B cell (primary cell): ENCODE measurements around the gene TTC39C. TPM values are rescaled to one million over a fixed set of nuclear protein-coding genes. Genes with fewer than 3 reads are reported as not detected.

Experiments used
- ATAC-seq: fragments of 200-7000 bp; cut with Tn5 transposase; one replicate; pipeline ENCODE4 v1.10.0; 2021; ENCODE audit warnings: low read depth, mild to moderate bottlenecking, moderate number of reproducible peaks, moderate library complexity
- CTCF ChIA-PET: fragments of 350-600 bp; sonication (Branson Sonifier 250); formaldehyde crosslinking; loops from one replicate; lab custom pipeline; 2021; ENCODE audit warnings: antibody characterized with exemption, inconsistent platforms; lab: Charles Lee
- POLR2A ChIA-PET: fragments of 350-600 bp; sonication (Branson Sonifier 250); formaldehyde crosslinking; loops from one replicate; lab custom pipeline; 2021; ENCODE audit warnings: antibody characterized with exemption; lab: Charles Lee
- DNase-seq: peaks from one replicate; pipeline ENCODE4 v3.0.0; 2013
- H2AFZ ChIP-seq: 2 replicates; pipeline ENCODE4 v1.6.1; 2012; ENCODE audit warnings: mild to moderate bottlenecking, low read depth, low read length; ENCODE audit not compliant: insufficient read depth, poor library complexity, severe bottlenecking
- H3K27ac ChIP-seq, 2 donors: 1 replicate in 1 of 2; 2 replicates in 1 of 2; pipeline ENCODE4 v1.5.1; 2012 to 2013; ENCODE audit warnings: low read length in 2 of 2, mild to moderate bottlenecking in 2 of 2, moderate library complexity in 1 of 2
- H3K27me3 ChIP-seq, 4 experiments: fragments of 200-600 bp in 1 of 4; sonication (generic) in 1 of 4; replicated peaks in 1 of 4; 1 replicate in 2 of 4; 2 replicates in 2 of 4; pipeline versions ENCODE4 v1.6.1 to v1.7.0; 2013 to 2016; ENCODE audit warnings: low read length in 3 of 4, mild to moderate bottlenecking in 2 of 4, mixed read lengths in 1 of 4, moderate library complexity in 1 of 4; ENCODE audit not compliant: insufficient read depth in 4 of 4, control insufficient read depth in 3 of 4; ENCODE audit errors: control extremely low read depth in 1 of 4
- H3K36me3 ChIP-seq, 2 experiments: replicated peaks in 1 of 2; 1 replicate in 1 of 2; 2 replicates in 1 of 2; pipeline versions ENCODE4 v1.6.1 to v1.7.1; 2013; ENCODE audit warnings: low read length in 1 of 2; ENCODE audit not compliant: insufficient read depth in 2 of 2, control insufficient read depth in 1 of 2; ENCODE audit errors: control extremely low read depth in 1 of 2, extremely low read depth in 1 of 2
- H3K4me1 ChIP-seq, 2 donors: fragments of 200-600 bp in 1 of 2; sonication (generic) in 1 of 2; 1 replicate in 1 of 2; 2 replicates in 1 of 2; pipeline versions ENCODE4 v1.5.1 to v1.6.1; 2013 to 2017; ENCODE audit warnings: low read length in 2 of 2; ENCODE audit not compliant: control insufficient read depth in 2 of 2, insufficient read depth in 2 of 2
- H3K4me2 ChIP-seq: replicated peaks from 2 replicates; pipeline ENCODE3; 2012; ENCODE audit warnings: mild to moderate bottlenecking, low read depth, low read length; ENCODE audit not compliant: poor library complexity, severe bottlenecking
- H3K4me3 ChIP-seq, 5 experiments: fragments of 200-600 bp in 1 of 5; sonication (generic) in 1 of 5; 1 replicate in 3 of 5; 2 replicates in 2 of 5; pipeline versions ENCODE4 v1.5.1 to v1.7.0; 2011 to 2016; ENCODE audit warnings: low read length in 4 of 5, mild to moderate bottlenecking in 4 of 5, low read depth in 2 of 5, control low read depth in 1 of 5, moderate library complexity in 1 of 5; ENCODE audit not compliant: insufficient read depth in 1 of 5; ENCODE audit errors: control extremely low read depth in 1 of 5, extremely low read depth in 1 of 5
- H3K79me2 ChIP-seq: fragments of 200-600 bp; sonication (generic); one replicate; pipeline ENCODE4 v1.6.0; 2016; ENCODE audit warnings: low read length; ENCODE audit not compliant: control insufficient read depth, insufficient read depth
- H3K9ac ChIP-seq: fragments of 200-600 bp; sonication (generic); 2 replicates; pipeline ENCODE4 v1.6.1; 2017; ENCODE audit warnings: mild to moderate bottlenecking, low read length, moderate library complexity
- H3K9me3 ChIP-seq, 3 donors: one replicate each; pipeline versions ENCODE4 v1.6.1 to v1.7.1; 2013; ENCODE audit warnings: low read length in 2 of 3; ENCODE audit not compliant: control insufficient read depth in 2 of 3, insufficient read depth in 1 of 3; ENCODE audit errors: control extremely low read depth in 1 of 3
- H4K20me1 ChIP-seq: 2 replicates; pipeline ENCODE4 v1.6.0; 2012; ENCODE audit warnings: mild to moderate bottlenecking, low read length; ENCODE audit not compliant: insufficient read depth, control insufficient read depth, poor library complexity, severe bottlenecking
- H3K27ac Mint-ChIP-seq: one replicate; pipeline ENCODE4 v1.8.0; 2021; ENCODE audit warnings: mixed read lengths
- H3K27me3 Mint-ChIP-seq: one replicate; pipeline ENCODE4 v1.8.0; 2021; ENCODE audit warnings: mixed read lengths
- H3K4me1 Mint-ChIP-seq: one replicate; pipeline ENCODE4 v1.8.0; 2021; ENCODE audit warnings: mixed read lengths
- H3K4me3 Mint-ChIP-seq: one replicate; pipeline ENCODE4 v1.8.0; 2021; ENCODE audit warnings: mixed read lengths
- H3K9me3 Mint-ChIP-seq: one replicate; pipeline ENCODE4 v1.8.0; 2022; ENCODE audit warnings: mixed read lengths; ENCODE audit not compliant: insufficient read depth
- CTCF ChIP-seq: fragments of 200-600 bp; IDR thresholded peaks from one replicate; pipeline ENCODE4 v1.8.0; 2022; ENCODE audit warnings: antibody characterized with exemption, mild to moderate bottlenecking
- EZH2 ChIP-seq: IDR thresholded peaks from 2 replicates; pipeline ENCODE4 v1.6.1; 2012; ENCODE audit warnings: borderline replicate concordance, low read depth, mild to moderate bottlenecking, moderate library complexity, low read length; ENCODE audit not compliant: insufficient read depth, poor library complexity, severe bottlenecking
- WGBS: methylation state at CpG from one replicate; pipeline ENCODE4 v1.1.5; 2013; ENCODE audit warnings: missing lambda C conversion rate; ENCODE audit not compliant: insufficient coverage; 5-methylcytosine and 5-hydroxymethylcytosine counted together
- intact Hi-C: fragments of 100-400 bp; cut with micrococcal nuclease; formaldehyde crosslinking; loops from one replicate; pipeline ENCODE4 v1.10.0; 2022
- polyA plus RNA-seq: library from polyadenylated mRNA; depleted of rRNA; stranded (reverse); fragments of >200 nt; gene quantifications from 2 replicates; pipeline ENCODE4 v1.2.3, GENCODE V29; 2012
- total RNA-seq, 2 donors: library from RNA; stranded (reverse); fragments of 120-200 nt in 1 of 2; gene quantifications; 1 replicate in 1 of 2; 2 replicates in 1 of 2; pipeline versions ENCODE4 v1.2.3 to v1.2.4, GENCODE V29; 2013 to 2022

TTC39C gene
- total and polyA plus RNA-seq, 2 donors (not counting 1 experiment from before 2014, with no cell fraction given) = 22.3 to 44.3 TPM

- CTCF ChIA-PET = no interaction called here
- Histone ChIP-seq H4K20me1 (peaks cover 4% of the 10 kb centered on the region), H3K9ac (no peak overlapping the region), H3K27me3 (no peaks in the 10 kb centered on the region), H3K4me2 (no peak overlapping the region), H3K4me3 (no peak overlapping the region), H3K4me1 (peaks cover 14 to 17% of the 10 kb centered on the region in 2 donors), H3K9me3 (peaks cover 0 to 1% (median 0%) of the 10 kb centered on the region in 3 donors), H3K79me2 (peaks cover 66% of the 10 kb centered on the region), H3K36me3 (peaks cover 2% of the 10 kb centered on the region in 2 experiments), H2AFZ (no peak overlapping the region), H3K27ac (no peak overlapping the region)
- Mint-ChIP-seq H3K4me3 (no peak overlapping the region), H3K27me3 (no peaks in the 10 kb centered on the region), H3K9me3 (no peaks in the 10 kb centered on the region), H3K27ac (no peak overlapping the region), H3K4me1 (peaks cover 40% of the 10 kb centered on the region)
- DNase-seq = no peak
- TF ChIP-seq EZH2 (no peak), CTCF (no peak)
- WGBS = no CpG with 5 or more reads among the region's 3 CpGs
- intact Hi-C loops = no loop called here
- POLR2A ChIA-PET = no interaction called here
- no peak for ATAC-seq
Measured at GRCh38 chr18:24049142-24049541, 34.6 kb downstream of the TTC39C start.

DNA sequence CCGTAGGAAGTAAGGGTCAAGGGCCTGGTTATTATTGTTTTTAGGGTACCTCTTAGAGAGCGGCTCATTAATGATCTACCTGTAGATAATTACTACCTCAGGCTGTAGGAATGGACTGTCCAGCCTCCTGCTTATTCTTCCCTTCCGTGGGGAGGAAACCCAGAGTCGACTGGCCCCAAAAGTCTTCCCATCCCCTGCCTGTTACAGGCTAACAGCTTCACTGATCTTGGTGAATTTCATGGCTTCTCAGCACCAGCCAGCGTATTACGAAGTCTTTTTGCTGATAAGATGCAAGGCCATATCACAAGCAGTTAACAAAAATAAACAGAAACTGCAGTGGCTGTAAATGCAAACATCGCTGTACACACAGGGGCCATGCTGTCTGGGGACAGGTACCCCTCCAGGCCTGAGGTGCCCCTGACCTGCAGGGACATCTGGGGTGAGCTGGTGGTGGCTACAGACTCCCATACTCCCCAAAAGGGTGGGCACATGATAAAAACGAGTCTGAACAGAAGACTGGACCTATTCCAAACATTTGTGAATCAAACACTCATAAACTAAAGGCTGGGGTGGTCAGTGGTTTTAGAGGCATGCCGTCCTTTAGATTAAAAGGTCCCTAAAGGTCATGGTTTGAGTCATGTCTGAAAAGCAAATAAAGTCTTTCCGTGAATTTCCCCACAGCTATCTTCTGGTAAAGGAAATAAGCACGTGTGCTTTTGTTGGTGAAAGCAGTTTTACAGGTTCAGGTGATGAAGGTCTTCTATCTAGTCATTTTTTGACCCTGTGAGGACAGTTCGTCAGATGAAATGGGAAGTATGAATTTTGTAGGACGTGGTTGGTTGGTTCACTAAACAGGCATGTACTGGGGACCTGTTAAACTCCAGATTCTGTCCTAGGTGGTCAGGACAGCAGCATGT is 36.7 kb downstream of the TTC39C start:
- Mint-ChIP-seq H3K27me3 (no peaks in the 10 kb centered on the region), H3K27ac (peak overlapping the region; percentile 57), H3K9me3 (no peaks in the 10 kb centered on the region), H3K4me3 (peak overlapping the region; percentile 42), H3K4me1 (peaks cover 57% of the 10 kb centered on the region)
- peaks cover 74% of the 10 kb centered on the region for H3K79me2 ChIP-seq
- peak overlapping the region; percentile 19 for H3K4me2 ChIP-seq
- no peaks in the 10 kb centered on the region for H4K20me1 ChIP-seq
- ATAC-seq = peak; percentile 47
- TF ChIP-seq EZH2 (no peak), CTCF (no peak)
- ChIA-PET POLR2A (no interaction called here), CTCF (interaction anchor here (0.7 kb wide), 1 partner anchor 430 kb away, joined by 3 read pairs; no protein-coding TSS in a partner anchor)
- H3K27me3 ChIP-seq = no peaks in the 10 kb centered on the region
- no peak overlapping the region for H3K27ac ChIP-seq
- WGBS = 55% methylated on average over 7 of the region's 13 CpGs
- peaks cover 0 to 2% of the 10 kb centered on the region in 2 experiments for H3K36me3 ChIP-seq
- peaks cover 0 to 1% (median 0%) of the 10 kb centered on the region in 3 donors for H3K9me3 ChIP-seq
- peak; percentile 32 for DNase-seq
- intact Hi-C loops = no loop called here
- no peak overlapping the region for H3K9ac ChIP-seq
- H2AFZ ChIP-seq = no peak overlapping the region
- no peak overlapping the region for H3K4me3 ChIP-seq
- H3K4me1 ChIP-seq = peaks cover 31 to 32% of the 10 kb centered on the region in 2 donors
